ENCODE measurements around the gene PRKCZ. TPM values are rescaled to one million over a fixed set of nuclear protein-coding genes. Genes with fewer than 3 reads are reported as not detected.
A peak's percentile ranks its signal among the peaks of the same experiment; 100 is the strongest.

The PRKCZ gene
- total RNA-seq, 2 experiments from 2014 or later: 6.8 to 12.8 TPM

GRCh38 chr1:2185880-2186855 lies 136.0 kb downstream of the PRKCZ start:
- Mint-ChIP-seq H3K27ac (no peak overlapping the region), H3K27me3 (no peaks in the 10 kb centered on the region), H3K9me3 (ENCODE audit: low read depth) (no peaks in the 10 kb centered on the region), H3K36me3 (no peaks in the 10 kb centered on the region), H3K4me1 (peaks cover 7% of the 10 kb centered on the region), H3K4me3 (no peak overlapping the region)
- ATAC-seq: no peak
- CTCF ChIA-PET: no interaction called here
- no peak for DNase-seq

- Mint-ChIP-seq H3K27me3 (no peaks in the 10 kb centered on the region), H3K9me3 (ENCODE audit: low read depth) (no peaks in the 10 kb centered on the region), H3K27ac (no peak overlapping the region), H3K36me3 (peaks cover 1% of the 10 kb centered on the region), H3K4me1 (peaks cover 9% of the 10 kb centered on the region), H3K4me3 (no peak overlapping the region)
- DNase-seq (no peak), ATAC-seq (no peak)
- CTCF ChIA-PET: no interaction called here
These were observed 136.7 kb downstream of the PRKCZ start for GRCh38 chr1:2186901-2187300.

GRCh38 chr1:2187619-2188018 lies 137.4 kb downstream of the PRKCZ start:
- DNase-seq (no peak), ATAC-seq (no peak)
- no peaks in the 10 kb centered on the region for H3K27me3 Mint-ChIP-seq
- H3K36me3 Mint-ChIP-seq: peaks cover 1% of the 10 kb centered on the region
- no peak overlapping the region for H3K27ac Mint-ChIP-seq
- CTCF ChIA-PET: interaction anchor here (3.2 kb wide), 1 partner anchor 13 kb away, joined by 24 read pairs; no protein-coding TSS in a partner anchor
- peaks cover 10% of the 10 kb centered on the region for H3K4me1 Mint-ChIP-seq
- H3K9me3 Mint-ChIP-seq (ENCODE audit: low read depth): no peaks in the 10 kb centered on the region
- H3K4me3 Mint-ChIP-seq: no peak overlapping the region

DNA sequence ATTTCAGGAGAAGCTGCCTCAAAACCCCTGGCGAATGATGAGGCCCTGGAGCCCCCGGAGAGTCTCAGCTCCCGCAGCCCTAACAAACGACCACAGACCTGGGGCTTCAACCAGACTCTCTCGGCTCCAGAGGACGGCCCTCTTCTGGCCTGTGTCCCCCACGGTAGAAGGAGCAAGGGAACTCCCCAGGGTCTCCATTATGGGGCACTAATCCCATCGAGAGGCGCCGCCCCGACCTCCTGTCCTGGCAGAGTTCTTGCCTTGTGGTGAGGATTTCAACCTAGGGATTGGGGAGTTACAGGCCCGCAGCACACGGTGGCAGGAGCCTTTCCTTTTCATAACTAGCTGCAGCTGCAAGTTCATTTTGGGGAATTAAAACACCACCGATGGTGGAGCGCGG lies 138.1 kb downstream of the PRKCZ start:
- no peak overlapping the region for H3K27ac Mint-ChIP-seq
- H3K9me3 Mint-ChIP-seq (ENCODE audit: low read depth): no peaks in the 10 kb centered on the region
- no peaks in the 10 kb centered on the region for H3K27me3 Mint-ChIP-seq
- ATAC-seq (no peak), DNase-seq (no peak)
- peaks cover 1% of the 10 kb centered on the region for H3K36me3 Mint-ChIP-seq
- H3K4me1 Mint-ChIP-seq: peaks cover 13% of the 10 kb centered on the region
- no peak overlapping the region for H3K4me3 Mint-ChIP-seq
- CTCF ChIA-PET: interaction anchor here (1.2 to 3.2 kb wide), 2 partner anchors 14 to 212 kb away, joined by 4 to 24 read pairs; no protein-coding TSS in a partner anchor

GRCh38 chr1:2189459-2190425 lies 139.5 kb downstream of the PRKCZ start:
- peaks cover 1% of the 10 kb centered on the region for H3K36me3 Mint-ChIP-seq
- ATAC-seq (peak; percentile 93), DNase-seq (peak; percentile 92)
- CTCF ChIA-PET: interaction anchor here (0.7 to 3.2 kb wide), 7 partner anchors 15 to 453 kb away, joined by 3 to 24 read pairs (median 4); no protein-coding TSS in a partner anchor
- no peaks in the 10 kb centered on the region for H3K9me3 Mint-ChIP-seq (ENCODE audit: low read depth)
- H3K27me3 Mint-ChIP-seq: no peaks in the 10 kb centered on the region
- H3K4me3 Mint-ChIP-seq: peak overlapping the region; percentile 69
- peaks cover 13% of the 10 kb centered on the region for H3K4me1 Mint-ChIP-seq
- peak overlapping the region; percentile 90 for H3K27ac Mint-ChIP-seq

DNA sequence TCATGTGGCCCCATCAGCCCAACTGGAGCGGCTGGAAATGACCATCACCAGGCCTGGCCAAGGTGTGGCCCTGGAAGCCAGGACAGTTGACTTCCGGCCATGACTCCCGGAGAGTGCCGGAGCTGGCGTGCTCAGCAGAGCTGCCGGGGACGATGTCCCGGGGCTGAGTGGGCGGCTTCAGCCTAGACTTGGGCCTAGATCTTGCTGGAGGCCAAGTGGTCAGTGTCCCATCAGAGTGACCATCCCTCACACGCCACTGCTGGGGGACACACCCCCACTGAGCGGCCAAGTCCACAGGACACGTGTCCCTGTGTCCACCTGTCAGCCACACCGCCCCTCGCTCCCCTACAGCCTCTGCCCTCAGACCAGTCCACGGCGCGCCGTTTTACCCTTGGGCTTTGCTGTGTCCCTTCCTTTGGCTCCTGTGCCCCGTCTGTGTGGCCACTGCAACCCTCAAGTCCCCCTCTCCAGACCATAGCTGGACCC lies 140.3 kb downstream of the PRKCZ start:
- Mint-ChIP-seq H3K4me3 (peak overlapping the region; percentile 19), H3K27me3 (no peaks in the 10 kb centered on the region), H3K27ac (no peak overlapping the region), H3K36me3 (peaks cover 1% of the 10 kb centered on the region), H3K9me3 (ENCODE audit: low read depth) (no peaks in the 10 kb centered on the region), H3K4me1 (peaks cover 15% of the 10 kb centered on the region)
- CTCF ChIA-PET: interaction anchor here (1.3 to 3.2 kb wide), 2 partner anchors 16 to 191 kb away, joined by 4 to 24 read pairs; no protein-coding TSS in a partner anchor
- DNase-seq: no peak
- no peak for ATAC-seq

DNA sequence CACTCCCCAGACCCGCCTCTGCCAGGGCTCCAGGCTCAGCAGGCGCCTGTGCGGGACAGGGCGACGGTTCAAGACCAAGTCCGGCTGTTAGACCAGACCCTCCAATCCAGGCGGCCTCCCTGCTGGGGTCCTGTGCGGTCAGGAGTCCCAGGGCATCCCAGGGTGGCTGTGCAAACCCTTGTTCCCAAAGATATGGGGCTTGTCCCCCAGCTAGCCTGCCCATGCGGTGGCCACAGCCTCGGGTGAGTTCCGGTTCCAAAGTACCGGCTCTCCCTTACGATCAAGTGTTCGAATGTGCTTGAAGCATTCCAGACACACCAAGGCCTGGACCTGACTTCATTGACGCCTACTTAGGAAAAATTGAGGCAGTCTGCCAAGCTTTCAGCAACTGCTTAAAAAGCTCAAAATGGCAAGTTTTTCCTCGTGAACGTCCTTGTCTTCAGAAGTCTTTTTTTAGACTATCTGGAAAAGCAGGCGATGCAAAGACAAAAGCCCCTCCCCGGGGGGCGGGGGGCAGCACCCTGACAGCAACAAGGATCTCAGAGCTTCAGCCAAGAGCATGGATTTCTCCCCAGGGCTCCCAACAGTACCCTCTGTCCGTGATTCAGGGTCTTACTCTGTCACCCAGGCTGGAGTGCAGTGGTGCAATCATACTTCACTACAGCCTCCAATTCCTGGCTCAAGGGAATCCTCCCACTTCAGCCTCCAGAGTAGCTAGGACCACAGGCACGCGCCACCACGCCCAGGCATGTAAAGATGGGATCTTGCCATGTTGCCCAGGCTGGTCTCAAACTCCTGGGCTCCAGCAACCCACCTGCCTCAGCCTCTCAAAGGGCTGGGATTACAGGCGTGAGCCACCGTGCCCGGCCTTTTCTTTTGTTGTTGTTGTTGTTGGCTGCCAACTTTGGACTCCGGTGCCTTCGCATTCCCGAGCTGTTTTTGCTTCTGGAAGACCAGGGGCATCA lies 142.1 kb downstream of the PRKCZ start:
- no peaks in the 10 kb centered on the region for H3K9me3 Mint-ChIP-seq (ENCODE audit: low read depth)
- no peak overlapping the region for H3K4me3 Mint-ChIP-seq
- H3K27ac Mint-ChIP-seq: no peak overlapping the region
- ATAC-seq (no peak), DNase-seq (no peak)
- peaks cover 17% of the 10 kb centered on the region for H3K4me1 Mint-ChIP-seq
- H3K36me3 Mint-ChIP-seq: peaks cover 1% of the 10 kb centered on the region
- no peaks in the 10 kb centered on the region for H3K27me3 Mint-ChIP-seq
- CTCF ChIA-PET: interaction anchor here (1.0 to 4.1 kb wide), 4 partner anchors 37 to 189 kb away, joined by 3 to 41 read pairs (median 4); no protein-coding TSS in a partner anchor

GRCh38 chr1:2193514-2194281 lies 143.5 kb downstream of the PRKCZ start:
- Mint-ChIP-seq H3K27ac (peak overlapping the region; percentile 40), H3K27me3 (no peaks in the 10 kb centered on the region), H3K4me1 (peaks cover 26% of the 10 kb centered on the region), H3K36me3 (peaks cover 1% of the 10 kb centered on the region), H3K4me3 (peak overlapping the region; percentile 50), H3K9me3 (ENCODE audit: low read depth) (no peaks in the 10 kb centered on the region)
- no peak for DNase-seq
- ATAC-seq: no peak
- CTCF ChIA-PET: interaction anchor here (1.5 to 8.0 kb wide), 4 partner anchors 121 to 197 kb away, joined by 4 to 217 read pairs (median 41); partner anchors contain the start of genes MORN1 and RER1

- DNase-seq (no peak), ATAC-seq (peak; percentile 63)
- CTCF ChIA-PET: interaction anchor here (0.7 to 8.0 kb wide), 41 partner anchors 9 to 391 kb away, joined by 3 to 217 read pairs (median 6); partner anchors contain the start of genes MORN1, PEX10, PRKCZ and RER1
- peak within 1 kb of the TSS; percentile 73 for H3K4me3 Mint-ChIP-seq
- no peaks in the 10 kb centered on the region for H3K9me3 Mint-ChIP-seq (ENCODE audit: low read depth)
- peaks cover 1% of the 10 kb centered on the region for H3K36me3 Mint-ChIP-seq
- H3K27me3 Mint-ChIP-seq: no peaks in the 10 kb centered on the region
- peaks cover 29% of the 10 kb centered on the region for H3K4me1 Mint-ChIP-seq
- H3K27ac Mint-ChIP-seq: peak within 1 kb of the TSS; percentile 89
These were observed 144.2 kb downstream of the PRKCZ start, which contains the start of gene FAAP20 for GRCh38 chr1:2194319-2194897. Gene FAAP20, minus strand, starts transcription at chr1:2194772. Its CDS starts 23 bp downstream, at chr1:2194749.

GRCh38 chr1:2194898-2195673 lies 144.9 kb downstream of the PRKCZ start:
- H3K9me3 Mint-ChIP-seq (ENCODE audit: low read depth): no peaks in the 10 kb centered on the region
- ATAC-seq (peak; percentile 80), DNase-seq (peak; percentile 93)
- peaks cover 1% of the 10 kb centered on the region for H3K36me3 Mint-ChIP-seq
- peak overlapping the region; percentile 73 for H3K4me3 Mint-ChIP-seq
- H3K4me1 Mint-ChIP-seq: peaks cover 35% of the 10 kb centered on the region
- H3K27me3 Mint-ChIP-seq: no peaks in the 10 kb centered on the region
- H3K27ac Mint-ChIP-seq: peak overlapping the region; percentile 89
- CTCF ChIA-PET: interaction anchor here (0.7 to 8.0 kb wide), 42 partner anchors 9 to 391 kb away, joined by 3 to 217 read pairs (median 6); partner anchors contain the start of genes MORN1, PEX10, PRKCZ and RER1
